HG03432 (cell line): ENCODE data around the gene KDM6B.
"Not testable (repeated sequence)": the region's sequence is repeated elsewhere in the genome, so short reads cannot be mapped to it uniquely, and the experiment has no call there.

Experiments
- ATAC-seq: cut with Tn5 transposase; IDR thresholded peaks from one replicate; pipeline ENCODE4 v1.9.1; 2021; ENCODE audit warnings: mild to moderate bottlenecking, moderate library complexity; ENCODE audit not compliant: unreplicated experiment

KDM6B gene, protein sequence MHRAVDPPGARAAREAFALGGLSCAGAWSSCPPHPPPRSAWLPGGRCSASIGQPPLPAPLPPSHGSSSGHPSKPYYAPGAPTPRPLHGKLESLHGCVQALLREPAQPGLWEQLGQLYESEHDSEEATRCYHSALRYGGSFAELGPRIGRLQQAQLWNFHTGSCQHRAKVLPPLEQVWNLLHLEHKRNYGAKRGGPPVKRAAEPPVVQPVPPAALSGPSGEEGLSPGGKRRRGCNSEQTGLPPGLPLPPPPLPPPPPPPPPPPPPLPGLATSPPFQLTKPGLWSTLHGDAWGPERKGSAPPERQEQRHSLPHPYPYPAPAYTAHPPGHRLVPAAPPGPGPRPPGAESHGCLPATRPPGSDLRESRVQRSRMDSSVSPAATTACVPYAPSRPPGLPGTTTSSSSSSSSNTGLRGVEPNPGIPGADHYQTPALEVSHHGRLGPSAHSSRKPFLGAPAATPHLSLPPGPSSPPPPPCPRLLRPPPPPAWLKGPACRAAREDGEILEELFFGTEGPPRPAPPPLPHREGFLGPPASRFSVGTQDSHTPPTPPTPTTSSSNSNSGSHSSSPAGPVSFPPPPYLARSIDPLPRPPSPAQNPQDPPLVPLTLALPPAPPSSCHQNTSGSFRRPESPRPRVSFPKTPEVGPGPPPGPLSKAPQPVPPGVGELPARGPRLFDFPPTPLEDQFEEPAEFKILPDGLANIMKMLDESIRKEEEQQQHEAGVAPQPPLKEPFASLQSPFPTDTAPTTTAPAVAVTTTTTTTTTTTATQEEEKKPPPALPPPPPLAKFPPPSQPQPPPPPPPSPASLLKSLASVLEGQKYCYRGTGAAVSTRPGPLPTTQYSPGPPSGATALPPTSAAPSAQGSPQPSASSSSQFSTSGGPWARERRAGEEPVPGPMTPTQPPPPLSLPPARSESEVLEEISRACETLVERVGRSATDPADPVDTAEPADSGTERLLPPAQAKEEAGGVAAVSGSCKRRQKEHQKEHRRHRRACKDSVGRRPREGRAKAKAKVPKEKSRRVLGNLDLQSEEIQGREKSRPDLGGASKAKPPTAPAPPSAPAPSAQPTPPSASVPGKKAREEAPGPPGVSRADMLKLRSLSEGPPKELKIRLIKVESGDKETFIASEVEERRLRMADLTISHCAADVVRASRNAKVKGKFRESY (N-terminal part only)

DNA sequence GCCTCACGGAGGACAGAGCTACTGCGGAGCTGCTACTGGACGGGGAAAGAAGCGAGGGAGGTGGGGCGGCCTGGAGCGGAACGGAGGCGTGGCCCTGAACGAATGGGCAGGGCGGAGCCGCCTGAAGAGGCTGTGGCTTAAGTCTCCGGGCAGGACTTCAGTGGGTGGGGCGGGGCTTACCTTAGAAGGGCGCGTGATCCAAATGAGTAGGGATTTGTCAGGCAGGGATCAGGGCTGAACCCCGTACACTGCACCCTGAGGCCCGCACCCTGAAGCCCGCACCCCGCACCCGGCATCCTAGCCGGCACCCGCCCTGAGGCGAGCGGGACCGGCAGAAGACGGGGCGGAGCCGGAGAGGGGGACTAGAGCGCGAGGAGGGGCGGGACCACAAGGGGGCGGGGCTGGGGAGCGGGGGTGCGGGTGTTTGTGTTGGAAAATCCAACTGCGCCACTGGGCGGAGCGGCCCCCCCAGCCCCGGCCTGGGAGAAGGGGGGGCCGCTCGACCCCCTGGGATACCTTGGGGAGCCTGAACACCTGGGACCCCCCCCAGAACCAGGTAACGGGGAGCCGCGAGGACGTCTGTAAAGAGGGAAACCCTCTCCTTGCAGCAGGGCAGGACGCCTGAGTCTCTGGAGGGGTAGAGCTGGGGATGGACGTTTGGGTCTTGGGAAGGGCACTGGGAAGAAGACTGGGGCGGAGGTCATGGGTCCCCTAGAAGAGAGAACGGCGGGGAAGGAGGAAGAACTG lies at the start of gene KDM6B:
KDM6B (plus strand) TSS at position 423 of the 747 bp plus-strand sequence. CDS start 11,338 bp downstream, outside the sequence.
- peak; percentile 42 for ATAC-seq

- no peak for ATAC-seq
Measured at GRCh38 chr17:7786866-7787265, 47.2 kb upstream of the KDM6B start.

DNA sequence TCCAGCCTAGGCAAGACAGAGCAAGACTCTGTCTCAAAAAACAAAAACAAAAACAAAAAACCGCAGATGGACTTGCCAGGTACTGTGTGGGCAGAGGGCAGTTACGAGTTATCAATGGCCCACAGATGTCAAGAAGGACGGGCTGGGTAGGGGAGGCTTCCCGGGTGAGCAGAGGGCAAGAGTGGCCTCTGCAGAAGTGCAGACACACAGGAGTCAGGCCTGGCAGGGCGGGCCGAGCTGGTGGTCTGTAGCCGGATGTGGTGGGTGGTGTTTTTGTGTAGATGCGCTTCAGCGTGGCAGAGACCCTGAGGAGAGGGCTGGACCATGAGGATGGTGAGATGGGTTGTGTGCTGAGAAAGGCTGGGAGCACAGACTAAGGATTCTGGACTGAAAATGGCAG lies 44.9 kb upstream of the KDM6B start:
- no peak for ATAC-seq

- no peak for ATAC-seq
Measured at GRCh38 chr17:7790150-7790549, 43.9 kb upstream of the KDM6B start.

DNA sequence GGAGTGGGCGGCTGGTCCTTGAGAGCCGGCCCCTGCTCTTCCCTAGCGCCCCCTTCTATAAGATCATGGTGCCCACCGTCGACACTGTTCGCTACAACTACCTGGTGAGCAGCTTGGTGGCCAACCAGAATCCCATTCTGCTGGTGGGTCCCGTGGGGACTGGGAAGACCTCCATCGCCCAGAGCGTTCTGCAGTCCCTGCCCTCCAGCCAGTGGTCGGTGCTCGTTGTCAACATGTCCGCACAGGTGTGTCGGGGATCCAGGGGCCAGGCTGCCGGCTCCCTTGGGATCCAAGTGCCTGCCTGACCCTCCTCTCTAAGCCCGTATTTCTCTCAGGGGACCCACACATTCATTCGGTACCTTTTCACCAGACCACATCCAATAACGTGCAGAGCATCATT lies 41.4 kb upstream of the KDM6B start:
- ATAC-seq: no peak

DNA sequence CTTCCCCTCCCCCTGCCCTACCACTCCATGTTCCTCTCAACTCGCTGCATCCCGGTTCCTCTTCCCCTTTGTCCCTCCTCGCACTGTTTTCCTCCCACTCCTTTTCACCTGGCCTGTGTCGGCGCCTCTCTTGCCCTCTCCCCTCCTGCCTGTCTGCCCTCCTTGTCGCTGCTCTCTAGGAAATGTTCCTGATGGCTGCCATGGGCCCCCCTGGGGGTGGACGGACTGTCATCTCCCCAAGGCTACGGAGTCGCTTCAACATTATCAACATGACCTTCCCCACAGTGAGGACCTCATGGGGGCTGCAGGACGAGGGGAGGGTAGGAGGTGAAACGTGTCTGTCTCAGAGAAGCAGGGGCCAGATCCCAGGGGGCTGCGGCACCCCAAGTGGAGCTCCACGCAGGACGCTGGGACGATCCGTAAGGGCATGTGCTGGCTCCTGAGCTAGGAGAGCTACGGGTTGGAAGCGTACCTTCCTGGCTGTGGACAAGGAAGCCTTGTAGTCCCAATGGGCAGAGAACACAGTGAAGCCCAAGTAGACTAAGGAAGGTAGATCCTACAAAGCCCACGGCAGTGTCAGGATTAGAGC lies 39.8 kb upstream of the KDM6B start:
- no peak for ATAC-seq

- ATAC-seq: no peak
Measured at GRCh38 chr17:7797976-7798375, 36.0 kb upstream of the KDM6B start.

DNA sequence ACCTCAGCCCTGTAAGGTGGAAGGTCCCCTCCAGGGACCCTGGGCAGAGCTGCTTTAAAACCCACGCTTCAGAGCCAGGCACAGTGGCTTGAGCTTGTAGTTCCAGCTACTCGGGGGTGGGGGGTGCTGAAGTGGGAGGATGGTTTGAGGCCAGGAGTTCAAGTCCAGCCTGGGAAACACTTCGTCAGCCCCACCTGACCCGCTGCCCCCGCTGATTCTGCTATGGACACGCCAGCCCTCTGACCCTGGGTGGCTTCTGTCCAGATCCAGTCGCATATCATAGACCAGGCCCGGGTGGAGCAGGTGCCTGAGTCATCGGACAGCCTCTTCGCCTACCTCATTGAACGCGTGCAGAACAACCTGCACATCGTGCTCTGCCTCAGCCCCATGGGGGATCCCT lies 35.2 kb upstream of the KDM6B start:
- ATAC-seq: no peak

GRCh38 chr17:7803981-7804380 lies 30.0 kb upstream of the KDM6B start:
- no peak for ATAC-seq

- no peak for ATAC-seq
Measured at GRCh38 chr17:7806587-7806986, 27.4 kb upstream of the KDM6B start.

GRCh38 chr17:7807206-7807605 lies 26.8 kb upstream of the KDM6B start:
- no peak for ATAC-seq

DNA sequence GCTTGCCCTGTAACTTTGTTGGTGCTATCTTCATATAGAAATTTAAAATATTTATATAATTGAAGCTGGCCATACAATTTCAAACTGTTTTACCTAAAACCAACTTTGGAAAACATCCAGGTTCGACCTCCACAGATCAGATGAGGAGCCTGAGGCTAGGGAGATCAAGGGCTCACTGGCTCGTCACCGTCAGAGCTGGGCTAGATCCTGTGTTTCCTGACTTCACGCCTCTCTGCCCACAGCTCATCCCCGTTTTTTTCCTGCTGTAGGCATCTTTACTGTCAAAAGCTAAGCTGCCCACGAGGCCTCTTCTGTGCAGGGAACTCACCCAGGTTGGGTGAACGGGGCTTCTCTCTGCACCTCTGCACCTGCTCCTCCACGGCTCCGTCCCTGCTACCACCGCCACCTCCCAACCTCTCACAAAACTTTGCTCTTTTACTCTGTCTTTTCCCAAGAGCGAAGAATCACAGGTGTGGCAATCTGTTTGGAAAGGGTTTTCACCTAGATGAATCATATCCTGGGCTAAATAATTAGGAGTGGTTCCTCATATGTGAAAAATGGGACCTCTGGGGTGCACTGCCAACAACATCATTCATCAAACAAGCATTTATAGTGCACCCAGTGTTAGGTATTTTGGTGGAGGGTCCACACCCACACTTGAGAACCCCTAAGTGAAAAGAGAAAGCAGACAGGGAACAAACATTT lies 24.8 kb upstream of the KDM6B start:
- ATAC-seq: no peak

DNA sequence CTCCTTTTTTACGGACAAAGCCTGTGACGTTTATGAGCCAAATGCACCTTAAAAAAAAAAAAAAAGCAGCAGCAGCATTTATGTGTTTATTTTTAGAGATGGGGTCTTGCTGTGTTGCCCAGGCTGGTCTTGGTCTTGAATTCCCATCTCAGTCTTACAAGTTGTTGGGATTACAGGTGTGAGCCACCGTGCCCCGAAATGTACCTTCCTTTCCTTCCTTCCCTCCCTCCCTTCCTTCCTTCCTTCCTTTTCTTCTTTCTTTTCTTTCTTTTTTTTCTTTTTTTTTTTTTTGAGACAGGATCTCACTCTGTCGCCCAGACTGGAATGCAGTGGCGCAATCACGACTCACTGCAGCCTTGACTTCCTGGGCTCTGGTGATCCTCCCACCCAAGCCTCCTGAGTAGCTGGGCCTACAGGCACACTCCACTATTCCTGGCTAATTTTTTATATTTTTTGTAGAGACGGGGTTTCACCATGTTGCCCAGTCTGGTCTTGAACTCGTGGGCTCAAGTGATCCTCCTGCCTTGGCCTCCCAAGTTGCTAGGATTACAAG lies 24.1 kb upstream of the KDM6B start:
- ATAC-seq: not testable (repeated sequence)

- no peak for ATAC-seq
Measured at GRCh38 chr17:7811251-7811650, 22.8 kb upstream of the KDM6B start.

DNA sequence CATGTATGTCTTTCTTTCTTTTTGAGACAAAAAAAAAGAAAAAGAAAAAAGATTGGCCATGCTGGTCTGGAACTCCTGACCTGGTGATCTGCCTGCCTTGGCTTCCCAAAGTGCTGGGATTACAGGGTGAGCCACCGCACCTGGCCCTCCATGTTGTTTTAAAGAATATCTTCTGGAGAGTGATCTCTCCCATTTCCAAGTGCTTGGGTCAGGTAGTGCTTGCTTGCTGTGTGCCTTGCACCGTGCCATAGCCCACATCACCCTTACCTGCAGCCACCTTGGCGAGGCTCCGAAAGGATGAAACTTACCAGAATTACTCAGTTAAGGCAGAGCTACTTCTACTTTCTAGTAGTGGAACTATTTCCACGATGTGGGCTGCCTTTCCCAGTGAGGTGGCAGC lies 19.0 kb upstream of the KDM6B start:
- no peak for ATAC-seq

DNA sequence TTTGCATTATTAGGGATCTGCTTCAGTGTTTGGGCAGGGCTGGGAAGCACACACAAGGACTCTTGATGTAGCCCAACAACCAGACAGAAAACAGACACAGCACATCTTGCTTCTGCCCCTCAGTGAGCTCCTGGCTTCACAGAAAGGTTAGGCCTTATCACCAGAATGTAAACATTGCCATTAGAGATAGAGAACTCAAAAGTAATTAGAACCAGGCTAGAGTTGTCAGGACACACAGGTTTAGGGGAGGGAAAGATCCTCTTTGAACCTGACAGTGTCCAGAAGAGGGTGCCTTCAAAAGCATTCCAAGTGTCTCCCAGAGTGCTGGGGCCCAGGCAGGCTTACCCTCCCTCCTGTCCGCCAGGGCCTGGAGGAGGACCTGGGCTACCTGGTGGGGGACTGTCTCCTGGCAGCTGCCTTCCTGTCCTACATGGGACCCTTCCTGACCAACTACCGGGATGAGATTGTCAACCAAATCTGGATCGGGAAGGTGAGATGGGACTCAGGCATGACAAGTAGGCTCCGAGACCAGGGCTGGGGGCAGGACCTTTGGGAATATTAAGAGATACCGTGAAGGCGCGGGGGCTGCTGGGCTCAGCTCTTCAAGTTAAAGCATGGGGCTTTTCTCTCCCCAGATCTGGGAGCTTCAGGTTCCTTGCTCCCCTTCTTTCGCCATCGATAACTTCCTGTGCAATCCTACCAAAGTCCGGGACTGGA lies 16.9 kb upstream of the KDM6B start:
- ATAC-seq: no peak

- no peak for ATAC-seq
Measured at GRCh38 chr17:7817643-7817964, 16.4 kb upstream of the KDM6B start.

DNA sequence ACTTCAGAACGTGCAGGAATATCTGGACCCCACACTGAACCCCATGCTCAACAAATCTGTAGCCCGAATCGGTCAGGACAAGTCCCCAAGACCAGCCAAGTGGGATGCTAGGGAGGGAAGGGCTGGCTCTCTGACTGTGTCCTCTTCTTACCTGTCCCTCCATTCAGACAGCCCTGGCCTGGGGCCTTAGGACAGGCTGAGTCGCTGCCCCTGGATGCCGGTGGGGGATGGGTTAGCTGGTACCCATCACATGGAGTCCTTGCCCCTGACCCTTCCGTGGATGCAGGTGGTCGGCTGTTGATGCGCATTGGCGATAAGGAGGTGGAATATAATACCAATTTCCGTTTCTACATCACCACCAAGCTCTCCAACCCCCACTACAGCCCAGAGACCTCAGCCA lies 16.0 kb upstream of the KDM6B start:
- ATAC-seq: no peak
